ENCODE results near the gene PLA2G4D.

The PLA2G4D gene

DNA sequence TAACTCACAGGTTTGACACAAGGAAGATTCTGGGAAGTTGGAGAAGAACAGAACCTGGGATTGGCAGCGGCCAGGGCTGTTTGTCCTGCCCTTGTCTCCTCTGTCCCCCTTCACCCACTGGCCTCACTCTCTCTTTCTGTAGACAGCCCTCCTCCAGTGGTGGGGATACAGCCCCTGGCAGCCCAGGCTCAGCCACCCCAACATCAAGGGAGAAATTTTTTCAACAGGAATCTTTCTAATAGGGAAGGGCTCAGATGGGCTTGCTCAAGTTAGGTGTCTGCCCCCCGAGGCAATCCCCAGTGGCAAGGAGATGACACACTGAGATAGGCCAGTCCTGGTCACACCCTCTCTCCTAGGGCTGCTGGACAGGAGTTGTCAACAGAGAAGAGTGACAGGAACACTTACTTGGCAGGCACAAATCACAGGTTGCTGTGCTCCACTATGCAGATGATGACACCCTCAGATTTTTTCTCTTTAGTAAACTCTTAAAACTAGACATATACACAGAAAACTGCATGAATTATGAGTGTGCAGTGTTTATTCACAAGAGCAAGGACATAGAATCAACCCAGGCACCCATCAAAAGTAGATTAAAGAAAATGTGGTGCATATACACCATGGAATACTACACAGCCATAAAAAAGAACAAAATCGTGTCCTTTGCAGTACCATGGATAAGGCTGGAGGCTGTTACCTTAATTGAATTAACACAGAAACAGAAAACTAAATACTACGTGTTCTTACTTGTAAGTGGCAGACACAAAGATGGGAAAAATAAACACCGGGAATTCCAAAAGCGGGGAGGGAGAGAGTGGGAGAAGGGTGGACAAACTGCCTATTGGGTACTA lies 36.3 kb downstream of the PLA2G4D start:
- no peaks in the 10 kb centered on the region for H3K9me3 ChIP-seq (ENCODE audit: insufficient read depth, low read length, severe bottlenecking)
- no peaks in the 10 kb centered on the region for H3K79me2 ChIP-seq (ENCODE audit: insufficient read depth, low read length)
- H3K4me1 ChIP-seq (ENCODE audit: insufficient read depth, low read length) = no peaks in the 10 kb centered on the region
- no peak overlapping the region for H3K4me2 ChIP-seq (ENCODE audit: insufficient read depth, low read length)
- H2AFZ ChIP-seq (ENCODE audit: low read depth, low read length) = no peak overlapping the region
- no peak overlapping the region for H3K9ac ChIP-seq (ENCODE audit: low read depth, low read length)
- H3K4me3 ChIP-seq (ENCODE audit: low read depth in 1 of 2, low read length in 2 of 2) = no peak overlapping the region
- H3K27me3 ChIP-seq (ENCODE audit: insufficient read depth, low read length, poor library complexity) = peaks cover 18% of the 10 kb centered on the region
- ATAC-seq (ENCODE audit: insufficient read depth, low read depth) (no peak), DNase-seq (no peak)
- TF ChIP-seq, protein P1, sequence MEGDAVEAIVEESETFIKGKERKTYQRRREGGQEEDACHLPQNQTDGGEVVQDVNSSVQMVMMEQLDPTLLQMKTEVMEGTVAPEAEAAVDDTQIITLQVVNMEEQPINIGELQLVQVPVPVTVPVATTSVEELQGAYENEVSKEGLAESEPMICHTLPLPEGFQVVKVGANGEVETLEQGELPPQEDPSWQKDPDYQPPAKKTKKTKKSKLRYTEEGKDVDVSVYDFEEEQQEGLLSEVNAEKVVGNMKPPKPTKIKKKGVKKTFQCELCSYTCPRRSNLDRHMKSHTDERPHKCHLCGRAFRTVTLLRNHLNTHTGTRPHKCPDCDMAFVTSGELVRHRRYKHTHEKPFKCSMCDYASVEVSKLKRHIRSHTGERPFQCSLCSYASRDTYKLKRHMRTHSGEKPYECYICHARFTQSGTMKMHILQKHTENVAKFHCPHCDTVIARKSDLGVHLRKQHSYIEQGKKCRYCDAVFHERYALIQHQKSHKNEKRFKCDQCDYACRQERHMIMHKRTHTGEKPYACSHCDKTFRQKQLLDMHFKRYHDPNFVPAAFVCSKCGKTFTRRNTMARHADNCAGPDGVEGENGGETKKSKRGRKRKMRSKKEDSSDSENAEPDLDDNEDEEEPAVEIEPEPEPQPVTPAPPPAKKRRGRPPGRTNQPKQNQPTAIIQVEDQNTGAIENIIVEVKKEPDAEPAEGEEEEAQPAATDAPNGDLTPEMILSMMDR (IDR thresholded peaks at IDR 0.05; ENCODE audit: borderline replicate concordance, extremely low read depth, low read length, poor library complexity, severe bottlenecking) = no peak
- no peak for TF ChIP-seq EZH2 (IDR thresholded peaks at IDR 0.05; ENCODE audit: borderline replicate concordance, low read depth, low read length, severe bottlenecking)
- no peaks in the 10 kb centered on the region for H3K36me3 ChIP-seq (ENCODE audit: insufficient read depth, low read length)
- no peak overlapping the region for H3K27ac ChIP-seq (ENCODE audit: low read length)
- H4K20me1 ChIP-seq (ENCODE audit: insufficient read depth, low read length) = no peaks in the 10 kb centered on the region

DNA sequence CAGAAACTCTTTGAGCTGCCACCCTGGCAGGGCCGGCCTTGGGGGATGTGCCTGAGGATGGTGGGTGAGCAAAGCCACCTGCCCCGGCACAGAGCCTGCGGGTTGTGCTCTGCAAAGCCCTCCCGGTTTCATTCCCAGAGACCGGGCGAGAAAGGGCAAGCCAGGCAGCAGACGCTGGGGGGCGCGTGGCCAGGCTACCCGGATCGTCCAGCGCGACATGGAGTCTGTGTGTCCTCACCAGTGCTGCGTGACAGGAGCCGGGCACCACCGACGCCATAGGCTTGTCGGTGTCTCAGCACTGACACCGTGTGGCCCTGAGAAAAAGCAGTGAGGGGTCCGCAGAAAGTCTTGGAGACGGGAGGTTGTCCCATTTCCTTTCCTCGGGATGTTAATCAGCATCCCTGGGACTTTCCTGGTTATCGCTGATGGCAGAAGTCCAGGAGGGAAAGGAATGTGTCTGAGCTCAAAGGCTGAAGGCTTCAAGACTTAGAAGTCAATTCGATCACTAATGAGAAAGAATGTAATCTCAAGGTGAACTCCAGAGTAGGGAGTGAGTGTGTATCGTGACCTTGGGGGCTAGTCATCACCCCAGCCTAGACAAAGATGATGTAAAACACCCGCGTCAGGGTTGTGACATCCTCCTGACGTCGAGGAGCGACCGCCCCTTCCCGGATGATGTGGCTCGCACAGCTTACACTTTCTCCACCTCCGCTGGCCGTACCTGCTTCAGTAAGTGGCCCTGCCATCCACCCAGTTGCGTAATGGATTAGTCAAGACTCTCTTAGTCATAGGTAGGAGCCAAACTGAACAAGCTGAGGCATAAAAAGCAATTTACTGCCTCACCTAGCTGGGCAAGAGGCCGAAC lies 37.2 kb downstream of the PLA2G4D start:
- Histone ChIP-seq H3K9me3 (ENCODE audit: insufficient read depth, low read length, severe bottlenecking) (no peaks in the 10 kb centered on the region), H2AFZ (ENCODE audit: low read depth, low read length) (no peak overlapping the region), H3K36me3 (ENCODE audit: insufficient read depth, low read length) (no peaks in the 10 kb centered on the region), H3K79me2 (ENCODE audit: insufficient read depth, low read length) (no peaks in the 10 kb centered on the region), H3K27ac (ENCODE audit: low read length) (no peak overlapping the region), H3K27me3 (ENCODE audit: insufficient read depth, low read length, poor library complexity) (peaks cover 18% of the 10 kb centered on the region), H3K4me2 (ENCODE audit: insufficient read depth, low read length) (no peak overlapping the region), H3K9ac (ENCODE audit: low read depth, low read length) (no peak overlapping the region), H3K4me1 (ENCODE audit: insufficient read depth, low read length) (no peaks in the 10 kb centered on the region), H3K4me3 (ENCODE audit: low read depth in 1 of 2, low read length in 2 of 2) (no peak overlapping the region), H4K20me1 (ENCODE audit: insufficient read depth, low read length) (no peaks in the 10 kb centered on the region)
- no peak for DNase-seq
- ATAC-seq (ENCODE audit: insufficient read depth, low read depth) = no peak
- TF ChIP-seq EZH2 (IDR thresholded peaks at IDR 0.05; ENCODE audit: borderline replicate concordance, low read depth, low read length, severe bottlenecking) = no peak
- TF ChIP-seq, protein P1 (IDR thresholded peaks at IDR 0.05; ENCODE audit: borderline replicate concordance, extremely low read depth, low read length, poor library complexity, severe bottlenecking) = peak; percentile 27

DNA sequence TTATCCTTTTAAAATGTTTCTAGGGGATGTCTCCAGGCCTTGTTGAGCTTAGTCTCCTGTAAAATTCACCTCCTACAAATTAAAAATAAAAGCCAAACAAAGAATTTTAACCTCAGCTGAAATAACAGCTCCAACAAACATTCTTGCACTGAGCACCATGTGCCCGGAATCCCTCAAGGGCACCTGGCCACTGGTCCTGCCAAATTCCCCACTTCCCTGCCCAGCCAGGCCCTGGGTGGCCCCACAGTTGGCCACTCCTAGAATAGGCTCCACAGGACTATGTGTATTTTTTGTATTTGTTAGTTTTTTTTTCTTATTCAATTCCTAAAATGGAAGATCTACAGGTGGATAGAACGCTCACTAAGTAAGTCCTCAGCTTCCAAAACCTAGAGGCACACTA lies 40.4 kb downstream of the PLA2G4D start:
- no peak for ATAC-seq (ENCODE audit: insufficient read depth, low read depth)
- TF ChIP-seq, protein P1 (IDR thresholded peaks at IDR 0.05; ENCODE audit: borderline replicate concordance, extremely low read depth, low read length, poor library complexity, severe bottlenecking) = no peak
- no peak for TF ChIP-seq EZH2 (IDR thresholded peaks at IDR 0.05; ENCODE audit: borderline replicate concordance, low read depth, low read length, severe bottlenecking)
- Histone ChIP-seq H3K27ac (ENCODE audit: low read length) (no peak overlapping the region), H3K79me2 (ENCODE audit: insufficient read depth, low read length) (no peaks in the 10 kb centered on the region), H4K20me1 (ENCODE audit: insufficient read depth, low read length) (no peaks in the 10 kb centered on the region), H3K4me1 (ENCODE audit: insufficient read depth, low read length) (no peaks in the 10 kb centered on the region), H3K9ac (ENCODE audit: low read depth, low read length) (no peak overlapping the region), H2AFZ (ENCODE audit: low read depth, low read length) (no peak overlapping the region), H3K36me3 (ENCODE audit: insufficient read depth, low read length) (no peaks in the 10 kb centered on the region), H3K9me3 (ENCODE audit: insufficient read depth, low read length, severe bottlenecking) (no peaks in the 10 kb centered on the region), H3K4me2 (ENCODE audit: insufficient read depth, low read length) (no peak overlapping the region), H3K27me3 (ENCODE audit: insufficient read depth, low read length, poor library complexity) (peaks cover 18% of the 10 kb centered on the region), H3K4me3 (ENCODE audit: low read depth in 1 of 2, low read length in 2 of 2) (no peak overlapping the region)
- no peak for DNase-seq

All from DND-41 (cell line).